Neural cell (in vitro differentiated cells): Measurements from ENCODE around the gene MRPS5. TPM values are rescaled to one million over a fixed set of nuclear protein-coding genes. Genes with fewer than 3 reads are reported as not detected.

Experiments
- H2AFZ ChIP-seq: fragments of 200-600, 300-800 bp; sonication (generic), shearing (Covaris generic); 2 replicates; pipeline ENCODE4 v1.6.0; 2014; ENCODE audit warnings: low read depth, mild to moderate bottlenecking, antibody characterized with exemption, low read length, moderate library complexity
- H3F3A ChIP-seq: fragments of 200-600 bp; shearing (Covaris generic); 2 replicates; pipeline ENCODE4 v1.6.1; 2016; ENCODE audit warnings: mild to moderate bottlenecking, moderate library complexity, mixed read lengths, antibody characterized with exemption, low read length; ENCODE audit not compliant: insufficient read depth, poor library complexity, severe bottlenecking
- H3K27ac ChIP-seq: fragments of 200-600, 300-800 bp; sonication (generic), shearing (Covaris generic); 2 replicates; pipeline ENCODE4 v1.5.1; 2014; ENCODE audit warnings: mild to moderate bottlenecking, low read length, moderate library complexity
- H3K27me3 ChIP-seq: fragments of 300-800, 200-600 bp; sonication (generic), shearing (Covaris generic); 2 replicates; pipeline ENCODE4 v1.6.0; 2014; ENCODE audit warnings: mild to moderate bottlenecking, low read depth, low read length, moderate library complexity; ENCODE audit not compliant: insufficient read depth
- H3K36me3 ChIP-seq: fragments of 300-800, 200-600 bp; sonication (generic), shearing (Covaris generic); 2 replicates; pipeline ENCODE4 v1.5.1; 2014; ENCODE audit warnings: mild to moderate bottlenecking, antibody characterized with exemption, low read length, moderate library complexity; ENCODE audit not compliant: insufficient read depth
- H3K4me2 ChIP-seq: fragments of 300-800, 200-600 bp; sonication (generic), shearing (Covaris generic); 2 replicates; pipeline ENCODE4 v1.6.0; 2014; ENCODE audit warnings: mild to moderate bottlenecking, low read length
- H3K4me3 ChIP-seq: fragments of 300-800, 200-600 bp; sonication (generic), shearing (Covaris generic); 2 replicates; pipeline ENCODE4 v1.5.1; 2014; ENCODE audit warnings: mild to moderate bottlenecking, low read length, moderate library complexity
- H3K79me2 ChIP-seq: fragments of 200-600 bp; shearing (Covaris generic); replicated peaks from 2 replicates; pipeline ENCODE4 v1.6.0; 2014; ENCODE audit warnings: mild to moderate bottlenecking, low read length, moderate library complexity; ENCODE audit not compliant: insufficient read depth
- H3K9ac ChIP-seq: fragments of 300-800, 200-600 bp; sonication (generic), shearing (Covaris generic); 2 replicates; pipeline ENCODE4 v1.6.1; 2016; ENCODE audit warnings: mild to moderate bottlenecking, low read length, mixed read lengths
- H3K9me2 ChIP-seq: fragments of 200-600 bp; shearing (Covaris generic); 2 replicates; pipeline ENCODE4 v1.6.1; 2016; ENCODE audit warnings: mild to moderate bottlenecking, low read length, mixed read lengths; ENCODE audit not compliant: insufficient read depth
- H3K9me3 ChIP-seq: fragments of 200-600, 300-800 bp; sonication (generic), shearing (Covaris generic); 2 replicates; pipeline ENCODE4 v1.6.1; 2016; ENCODE audit warnings: mild to moderate bottlenecking, mixed run types, low read length, moderate library complexity, mixed read lengths
- H4K20me1 ChIP-seq: fragments of 200-600 bp; shearing (Covaris generic); 2 replicates; pipeline ENCODE4 v1.6.1; 2016; ENCODE audit warnings: mild to moderate bottlenecking, mixed run types; ENCODE audit not compliant: insufficient read depth
- EP300 ChIP-seq: fragments of 450-650 bp; conservative IDR thresholded peaks from 2 replicates; pipeline ENCODE4 v1.6.1; 2014; ENCODE audit warnings: antibody characterized with exemption, mild to moderate bottlenecking, moderate library complexity; ENCODE audit not compliant: poor library complexity, severe bottlenecking
- EZH2 ChIP-seq: fragments of 200-600, 300-800 bp; shearing (Covaris generic), sonication (generic); IDR thresholded peaks from 2 replicates; pipeline ENCODE4 v1.6.1; 2014; ENCODE audit warnings: antibody characterized with exemption, low read length, borderline replicate concordance, mild to moderate bottlenecking; ENCODE audit not compliant: insufficient read depth, poor library complexity, severe bottlenecking
- MXI1 ChIP-seq: fragments of 450-650 bp; conservative IDR thresholded peaks from 2 replicates; pipeline ENCODE4 v1.6.1; 2014; ENCODE audit warnings: antibody characterized with exemption, mild to moderate bottlenecking; ENCODE audit not compliant: poor library complexity, severe bottlenecking
- POLR2AphosphoS5 ChIP-seq: IDR thresholded peaks from 2 replicates; pipeline ENCODE4 v1.6.1; 2012
- RAD21 ChIP-seq: fragments of 450-650 bp; conservative IDR thresholded peaks from 2 replicates; pipeline ENCODE4 v1.6.1; 2014; ENCODE audit warnings: antibody characterized with exemption, mild to moderate bottlenecking, moderate library complexity
- SMC3 ChIP-seq: fragments of 450-650 bp; conservative IDR thresholded peaks from 2 replicates; pipeline ENCODE4 v1.6.1; 2014; ENCODE audit warnings: antibody characterized with exemption, mild to moderate bottlenecking, moderate library complexity; ENCODE audit not compliant: poor library complexity
- TAF1 ChIP-seq: IDR thresholded peaks from 2 replicates; pipeline ENCODE4 v1.6.1; 2012; ENCODE audit warnings: low read depth
- polyA plus RNA-seq: library from polyadenylated mRNA; depleted of rRNA; stranded (reverse); fragments of >200 nt; gene quantifications from 2 replicates; pipeline ENCODE4 v1.2.3, GENCODE V29; 2014
- TF ChIP-seq, protein P1 (sequence below): fragments of 450-650 bp; IDR thresholded peaks from 2 replicates; pipeline ENCODE4 v1.5.1; 2014; ENCODE audit warnings: antibody characterized with exemption, mild to moderate bottlenecking, moderate library complexity; ENCODE audit not compliant: poor library complexity, severe bottlenecking
- TF ChIP-seq, protein P2 (sequence below): IDR thresholded peaks from 2 replicates; pipeline ENCODE4 v1.6.1; 2012; ENCODE audit warnings: borderline replicate concordance

The MRPS5 gene
- polyA plus RNA-seq, 1 donor from 2014 or later, result 167 TPM

DNA sequence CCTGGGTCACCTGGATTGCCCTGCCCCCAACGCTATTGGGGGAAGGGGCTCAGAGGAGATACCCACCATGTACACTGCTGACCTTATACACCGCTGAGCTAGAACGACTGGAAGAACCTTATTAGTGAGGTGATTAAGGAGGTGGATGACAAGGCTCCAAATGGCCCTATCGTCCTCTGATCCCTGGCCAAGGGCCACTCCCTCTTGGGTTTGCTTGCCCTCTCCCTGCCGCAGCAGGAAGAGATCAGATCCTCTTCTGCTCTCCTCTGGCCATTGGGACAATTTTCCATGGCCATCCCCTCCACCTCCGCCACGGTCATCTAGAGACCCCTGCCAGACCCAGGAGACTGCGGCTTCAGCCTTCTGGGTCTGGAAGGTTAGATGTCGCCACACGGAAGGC, 36.8 kb upstream of the MRPS5 start:
- H4K20me1 ChIP-seq, result no peaks in the 10 kb centered on the region
- TF ChIP-seq EZH2, result no peak
- TF ChIP-seq, protein P1, sequence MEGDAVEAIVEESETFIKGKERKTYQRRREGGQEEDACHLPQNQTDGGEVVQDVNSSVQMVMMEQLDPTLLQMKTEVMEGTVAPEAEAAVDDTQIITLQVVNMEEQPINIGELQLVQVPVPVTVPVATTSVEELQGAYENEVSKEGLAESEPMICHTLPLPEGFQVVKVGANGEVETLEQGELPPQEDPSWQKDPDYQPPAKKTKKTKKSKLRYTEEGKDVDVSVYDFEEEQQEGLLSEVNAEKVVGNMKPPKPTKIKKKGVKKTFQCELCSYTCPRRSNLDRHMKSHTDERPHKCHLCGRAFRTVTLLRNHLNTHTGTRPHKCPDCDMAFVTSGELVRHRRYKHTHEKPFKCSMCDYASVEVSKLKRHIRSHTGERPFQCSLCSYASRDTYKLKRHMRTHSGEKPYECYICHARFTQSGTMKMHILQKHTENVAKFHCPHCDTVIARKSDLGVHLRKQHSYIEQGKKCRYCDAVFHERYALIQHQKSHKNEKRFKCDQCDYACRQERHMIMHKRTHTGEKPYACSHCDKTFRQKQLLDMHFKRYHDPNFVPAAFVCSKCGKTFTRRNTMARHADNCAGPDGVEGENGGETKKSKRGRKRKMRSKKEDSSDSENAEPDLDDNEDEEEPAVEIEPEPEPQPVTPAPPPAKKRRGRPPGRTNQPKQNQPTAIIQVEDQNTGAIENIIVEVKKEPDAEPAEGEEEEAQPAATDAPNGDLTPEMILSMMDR, result no peak
- no peak for TF ChIP-seq SMC3
- no peak for TF ChIP-seq POLR2AphosphoS5
- no peak for TF ChIP-seq MXI1
- TF ChIP-seq TAF1, result no peak
- TF ChIP-seq RAD21, result no peak
- no peak for TF ChIP-seq EP300
- TF ChIP-seq, protein P2, sequence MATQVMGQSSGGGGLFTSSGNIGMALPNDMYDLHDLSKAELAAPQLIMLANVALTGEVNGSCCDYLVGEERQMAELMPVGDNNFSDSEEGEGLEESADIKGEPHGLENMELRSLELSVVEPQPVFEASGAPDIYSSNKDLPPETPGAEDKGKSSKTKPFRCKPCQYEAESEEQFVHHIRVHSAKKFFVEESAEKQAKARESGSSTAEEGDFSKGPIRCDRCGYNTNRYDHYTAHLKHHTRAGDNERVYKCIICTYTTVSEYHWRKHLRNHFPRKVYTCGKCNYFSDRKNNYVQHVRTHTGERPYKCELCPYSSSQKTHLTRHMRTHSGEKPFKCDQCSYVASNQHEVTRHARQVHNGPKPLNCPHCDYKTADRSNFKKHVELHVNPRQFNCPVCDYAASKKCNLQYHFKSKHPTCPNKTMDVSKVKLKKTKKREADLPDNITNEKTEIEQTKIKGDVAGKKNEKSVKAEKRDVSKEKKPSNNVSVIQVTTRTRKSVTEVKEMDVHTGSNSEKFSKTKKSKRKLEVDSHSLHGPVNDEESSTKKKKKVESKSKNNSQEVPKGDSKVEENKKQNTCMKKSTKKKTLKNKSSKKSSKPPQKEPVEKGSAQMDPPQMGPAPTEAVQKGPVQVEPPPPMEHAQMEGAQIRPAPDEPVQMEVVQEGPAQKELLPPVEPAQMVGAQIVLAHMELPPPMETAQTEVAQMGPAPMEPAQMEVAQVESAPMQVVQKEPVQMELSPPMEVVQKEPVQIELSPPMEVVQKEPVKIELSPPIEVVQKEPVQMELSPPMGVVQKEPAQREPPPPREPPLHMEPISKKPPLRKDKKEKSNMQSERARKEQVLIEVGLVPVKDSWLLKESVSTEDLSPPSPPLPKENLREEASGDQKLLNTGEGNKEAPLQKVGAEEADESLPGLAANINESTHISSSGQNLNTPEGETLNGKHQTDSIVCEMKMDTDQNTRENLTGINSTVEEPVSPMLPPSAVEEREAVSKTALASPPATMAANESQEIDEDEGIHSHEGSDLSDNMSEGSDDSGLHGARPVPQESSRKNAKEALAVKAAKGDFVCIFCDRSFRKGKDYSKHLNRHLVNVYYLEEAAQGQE, result no peak
- H3K27ac ChIP-seq, result no peak overlapping the region
- peaks cover 5% of the 10 kb centered on the region for H3F3A ChIP-seq
- H3K4me2 ChIP-seq, result peak overlapping the region; percentile 28
- H3K4me3 ChIP-seq, result peak overlapping the region; percentile 94
- H3K27me3 ChIP-seq, result no peaks in the 10 kb centered on the region
- no peak overlapping the region for H2AFZ ChIP-seq
- H3K9me3 ChIP-seq, result no peaks in the 10 kb centered on the region
- peaks cover 8% of the 10 kb centered on the region for H3K36me3 ChIP-seq
- H3K9me2 ChIP-seq, result no peaks in the 10 kb centered on the region
- no peaks in the 10 kb centered on the region for H3K79me2 ChIP-seq
- H3K9ac ChIP-seq, result peak overlapping the region; percentile 79

DNA sequence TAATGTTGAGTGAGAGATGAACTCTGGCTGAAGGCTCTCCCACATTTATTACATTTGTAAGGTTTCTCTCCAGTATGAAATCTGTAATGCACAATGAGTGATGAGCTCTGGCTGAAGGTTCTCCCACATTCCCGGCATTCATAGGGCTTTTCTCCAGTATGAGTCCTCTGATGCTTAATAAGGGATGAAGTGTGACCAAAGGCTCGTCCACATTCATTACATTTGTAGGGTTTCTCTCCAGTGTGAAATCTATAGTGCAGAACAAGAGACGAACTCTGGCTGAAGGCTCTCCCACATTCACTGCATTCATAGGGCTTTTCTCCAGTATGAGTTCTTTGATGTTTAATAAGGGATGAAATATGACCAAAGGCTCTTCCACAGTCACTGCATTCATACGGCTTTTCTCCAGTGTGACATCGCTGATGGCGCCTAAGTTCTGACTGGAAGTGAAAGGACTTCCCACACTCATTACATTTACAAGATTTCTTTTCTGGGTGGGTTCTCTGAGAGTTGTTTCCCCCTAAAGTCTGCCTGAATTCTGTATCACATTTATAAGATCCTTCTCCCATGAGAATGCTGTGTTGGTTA, 27.9 kb upstream of the MRPS5 start:
- Histone ChIP-seq H2AFZ (no peak overlapping the region), H3K27ac (no peak overlapping the region), H3K36me3 (peaks cover 65% of the 10 kb centered on the region), H3K9me2 (no peaks in the 10 kb centered on the region), H3K4me2 (no peak overlapping the region), H3K27me3 (no peaks in the 10 kb centered on the region), H3K9me3 (peaks cover 56% of the 10 kb centered on the region), H3K4me3 (no peak overlapping the region), H4K20me1 (no peaks in the 10 kb centered on the region), H3K9ac (no peak overlapping the region), H3K79me2 (no peaks in the 10 kb centered on the region), H3F3A (no peaks in the 10 kb centered on the region)
- TF ChIP-seq EZH2 (no peak), TAF1 (no peak), RAD21 (no peak), POLR2AphosphoS5 (no peak), SMC3 (no peak), EP300 (no peak), MXI1 (no peak)
- TF ChIP-seq, protein P1, result no peak
- TF ChIP-seq, protein P2, result no peak
